AG08396 (cell line): ENCODE data around the gene DDX59.
A peak's percentile ranks its signal among the peaks of the same experiment; 100 is the strongest.
"Not testable (repeated sequence)": the region's sequence is repeated elsewhere in the genome, so short reads cannot be mapped to it uniquely, and the experiment has no call there.

Source experiments
- DNase-seq: peaks from one replicate; pipeline ENCODE4 v3.0.0; 2012; ENCODE audit warnings: low spot score, mixed read lengths

Gene DDX59

DNA sequence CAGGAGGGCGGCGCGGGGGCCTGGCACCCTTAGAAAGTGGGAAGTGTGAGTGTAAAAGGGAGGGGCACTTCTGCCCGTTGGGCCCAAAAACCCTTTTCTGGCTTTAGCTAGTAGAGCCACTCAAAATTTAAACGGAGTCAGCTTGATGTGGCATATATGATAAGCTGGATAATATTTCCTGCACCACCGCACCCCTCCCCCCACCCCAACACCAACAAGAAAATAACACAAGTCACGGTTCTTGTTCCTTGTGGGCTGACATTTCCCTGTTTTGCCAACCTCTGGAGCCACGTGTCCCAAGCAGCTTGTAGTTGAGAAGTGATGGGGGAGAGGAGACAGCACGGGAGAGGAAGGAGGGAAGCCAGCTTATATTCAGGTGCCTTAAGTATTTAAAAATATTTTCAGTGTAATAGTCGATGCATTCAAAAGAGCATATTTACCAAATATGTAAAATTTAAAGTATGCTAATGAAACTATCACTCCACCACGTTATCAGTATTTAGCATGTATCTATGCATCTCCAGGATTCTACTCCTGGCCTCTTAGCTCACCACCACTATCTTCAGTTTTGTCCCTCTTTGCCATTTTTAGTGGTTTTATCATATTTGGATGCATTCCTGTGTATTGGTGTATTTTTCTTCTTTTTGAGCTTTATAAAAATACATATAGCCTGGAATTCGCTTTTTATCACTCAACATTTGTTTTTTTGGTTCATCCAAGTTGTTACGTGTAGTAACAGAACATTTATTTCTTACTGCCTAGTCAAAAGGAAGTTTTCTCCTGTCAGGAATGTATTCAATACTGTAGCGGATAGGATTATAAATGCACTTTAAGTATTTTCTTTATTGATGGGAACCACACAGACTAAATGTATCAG lies 773 bp upstream of the DDX59 start:
- DNase-seq, result peak; percentile 62

DNA sequence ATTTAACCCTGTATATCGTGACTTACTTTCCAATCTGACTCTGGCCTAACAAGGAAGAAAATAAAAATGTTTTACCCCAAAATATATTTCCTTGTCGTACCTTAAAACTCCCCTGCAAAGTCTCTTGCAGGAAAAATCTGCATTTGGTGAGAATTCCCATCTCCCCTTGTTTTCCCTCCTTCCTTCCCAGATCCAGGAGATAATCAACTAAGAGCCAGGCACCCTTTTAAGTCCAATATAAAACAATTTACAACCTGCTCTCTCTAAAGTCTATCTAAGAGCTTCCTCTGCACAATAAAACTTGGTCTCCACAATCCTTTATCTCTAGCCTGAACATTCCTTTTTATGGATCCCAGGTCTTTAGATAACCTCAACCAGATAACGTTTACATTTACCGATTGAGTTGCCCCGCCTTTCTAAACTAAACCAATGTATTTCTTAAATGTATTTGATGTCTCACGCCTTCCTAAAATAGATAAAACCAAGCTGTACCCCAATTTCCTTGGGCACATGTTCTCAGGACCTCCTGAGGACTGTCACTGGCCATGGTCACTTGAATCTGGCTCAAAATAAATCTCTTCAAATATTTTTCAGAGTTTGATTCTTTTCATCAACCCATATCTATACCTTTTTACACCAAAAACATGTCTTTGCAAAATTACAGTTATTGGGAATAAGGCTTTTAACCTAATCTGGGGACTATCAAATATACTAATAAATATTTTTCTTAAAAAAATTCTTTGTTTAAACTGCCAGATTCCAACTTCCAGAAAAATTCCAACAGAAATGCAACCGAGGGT lies 993 bp downstream of the DDX59 start:
- DNase-seq, result no peak

DNA sequence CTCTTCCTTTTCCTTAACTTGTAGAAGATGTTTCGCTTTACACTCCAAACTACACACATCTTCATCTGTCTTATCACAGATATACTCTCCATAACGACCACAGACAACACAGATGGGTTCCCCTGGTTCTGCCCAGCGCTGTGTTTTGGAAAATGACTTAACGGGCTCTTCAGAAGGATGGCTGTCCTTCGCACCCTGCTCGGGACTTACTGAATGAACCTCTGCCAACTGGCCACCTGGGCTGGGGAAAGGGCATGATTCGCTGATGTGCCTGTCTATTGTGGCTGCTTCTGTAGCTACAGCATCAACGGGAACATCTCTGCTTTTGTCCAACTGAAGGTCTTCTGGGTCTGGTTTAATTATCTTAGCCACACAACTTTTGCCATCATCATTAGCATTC lies 3.4 kb downstream of the DDX59 start:
- no peak for DNase-seq

DNA sequence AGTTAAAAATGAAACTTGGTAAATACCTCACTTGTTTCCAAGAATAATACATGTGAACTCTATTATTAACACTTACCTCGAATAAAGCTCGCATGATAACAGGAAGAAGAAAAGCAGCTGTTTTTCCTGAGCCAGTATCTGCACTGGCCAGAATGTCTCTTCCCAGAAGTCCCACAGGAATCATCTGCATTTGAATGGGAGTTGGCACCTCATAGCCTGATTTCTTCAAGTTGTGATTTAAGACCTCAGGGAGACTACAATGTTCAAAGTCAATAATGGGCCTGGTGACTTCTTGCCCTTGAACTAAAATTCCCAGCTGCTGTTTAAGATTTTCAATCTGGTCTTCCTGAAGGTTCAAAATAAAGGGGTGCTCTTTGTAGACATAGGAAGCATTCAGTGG lies 3.8 kb downstream of the DDX59 start:
- no peak for DNase-seq

DNA sequence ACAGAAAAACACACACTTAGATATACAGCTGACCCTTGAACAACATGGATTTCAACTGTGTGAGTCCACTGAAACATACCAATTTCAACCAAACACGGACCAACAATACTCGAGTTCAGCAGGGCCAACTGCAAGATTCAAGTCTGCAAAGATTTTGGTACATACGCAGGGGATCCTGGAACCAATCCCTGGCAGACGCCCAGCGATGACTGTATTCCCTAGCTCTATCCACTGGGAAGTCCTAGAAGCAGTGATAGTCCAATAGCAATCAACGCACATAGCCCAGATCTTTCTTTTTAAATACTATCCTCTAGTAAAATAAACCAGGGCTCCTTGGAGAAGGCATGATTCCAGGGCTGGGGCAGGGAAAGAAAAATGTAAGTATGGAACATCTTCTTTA lies 9.0 kb downstream of the DDX59 start:
- DNase-seq, result no peak

DNA sequence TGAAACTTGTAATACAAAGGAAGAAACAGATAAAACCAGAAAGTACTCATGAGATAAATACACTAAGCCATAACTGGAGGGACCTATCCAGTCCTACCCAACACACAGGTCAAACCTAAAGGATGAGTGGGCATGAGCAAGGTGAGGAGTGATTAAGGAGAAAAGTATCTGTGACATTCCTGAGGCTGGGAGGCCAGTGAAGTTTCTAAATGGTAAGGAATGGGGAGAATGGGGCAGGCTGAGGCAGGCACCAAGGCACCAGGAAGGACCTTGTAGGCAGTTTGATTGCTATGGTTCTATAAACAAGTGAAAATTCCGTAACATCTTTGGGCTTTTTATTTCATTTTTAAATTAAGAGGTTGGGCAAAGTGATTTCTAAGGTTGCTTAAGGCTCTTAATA lies 10.4 kb downstream of the DDX59 start:
- peak; percentile 27 for DNase-seq

DNA sequence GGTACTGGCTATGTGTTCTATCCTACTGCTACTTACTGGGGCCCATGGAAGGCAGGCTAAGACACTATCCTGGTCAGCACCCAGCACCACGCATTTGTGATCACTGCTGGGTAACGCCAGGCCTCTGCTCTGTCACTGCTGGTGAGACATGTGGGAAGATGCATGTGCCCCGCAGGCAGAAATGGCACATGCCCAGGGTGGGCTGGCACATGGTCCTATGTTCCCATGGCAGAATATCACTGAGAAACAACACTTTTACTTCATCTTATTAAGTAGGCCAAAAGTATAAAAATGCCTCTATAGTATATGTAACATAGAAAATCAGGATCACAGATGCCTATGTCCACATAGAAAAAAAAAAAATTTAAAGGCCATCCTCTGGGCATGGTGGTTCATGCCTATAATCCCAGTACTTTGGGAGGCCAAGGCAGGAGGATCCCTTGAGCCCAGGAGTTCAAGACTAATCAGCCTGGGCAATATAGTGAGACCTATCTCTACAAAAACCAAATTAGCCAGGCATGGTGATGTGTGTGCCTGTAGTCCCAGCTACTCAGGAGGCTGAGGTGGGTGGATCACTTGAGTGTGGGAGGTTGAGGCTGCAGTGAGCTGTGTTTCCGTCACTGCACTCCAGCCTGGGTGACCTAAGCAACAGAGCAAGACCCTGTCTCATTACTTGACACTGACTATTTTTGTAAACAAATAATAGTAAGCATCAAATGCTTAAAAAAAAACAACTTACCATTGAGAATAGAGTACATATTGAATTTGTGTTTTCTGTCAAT lies 11.5 kb downstream of the DDX59 start:
- DNase-seq, result no peak

DNA sequence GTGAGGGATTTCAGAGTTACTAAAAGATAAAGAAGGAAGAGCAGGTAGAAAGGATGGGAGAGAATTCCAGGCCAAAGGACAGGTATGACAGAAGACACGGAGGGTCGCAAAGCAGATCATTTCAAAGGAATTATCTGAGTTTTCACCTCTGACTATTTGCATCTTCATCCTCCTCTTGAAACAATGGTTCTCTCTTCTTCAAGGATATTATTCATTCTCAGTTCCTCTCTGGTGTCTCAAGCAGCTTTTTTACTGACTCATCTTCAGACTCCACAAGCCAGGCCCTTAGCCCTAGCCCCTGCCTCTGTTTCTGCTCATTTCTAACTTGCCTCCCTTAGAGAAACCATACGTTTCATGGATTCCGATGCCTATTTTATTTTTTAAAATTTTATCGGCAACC lies 15.0 kb downstream of the DDX59 start:
- no peak for DNase-seq

DNA sequence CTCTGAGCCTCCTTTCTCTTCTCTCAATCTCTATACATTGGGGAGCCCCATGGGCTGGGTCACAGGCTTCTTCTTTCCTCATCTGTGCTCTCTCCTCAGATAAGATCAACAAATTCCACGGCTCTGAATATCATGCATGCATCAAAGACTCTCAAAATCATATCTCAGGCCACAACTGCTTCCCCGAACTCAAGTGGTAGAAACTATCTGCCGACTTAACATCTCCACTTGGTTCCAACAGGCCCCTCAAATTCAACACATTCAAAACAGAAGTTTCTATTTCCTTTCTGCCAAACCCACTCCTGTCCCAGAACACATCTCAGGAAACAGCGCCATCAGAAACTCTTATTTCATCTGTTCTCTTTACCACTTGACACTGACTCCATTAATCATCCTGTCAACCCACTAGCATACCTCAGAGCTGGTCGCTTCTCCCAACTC lies 16.7 kb downstream of the DDX59 start:
- DNase-seq, result no peak

DNA sequence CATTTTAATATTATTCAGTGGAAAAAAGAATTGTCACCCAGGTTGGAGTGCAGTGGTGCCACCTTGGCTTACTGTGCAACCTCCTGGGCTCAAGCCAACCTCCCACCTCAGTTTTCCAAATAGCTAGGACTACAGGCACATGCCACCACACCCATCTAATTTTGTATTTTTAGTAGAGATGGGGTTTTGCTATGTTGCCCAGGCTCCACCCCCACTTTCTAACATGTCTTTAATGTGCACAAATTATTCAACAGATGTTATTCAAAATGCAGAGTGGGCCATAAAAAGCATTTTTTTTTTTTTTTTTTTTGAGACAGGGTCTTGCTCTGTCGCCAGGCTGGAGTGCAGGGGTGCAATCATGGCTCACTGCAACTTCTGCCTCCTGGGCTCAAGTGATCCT lies 17.3 kb downstream of the DDX59 start:
- DNase-seq, result no peak

DNA sequence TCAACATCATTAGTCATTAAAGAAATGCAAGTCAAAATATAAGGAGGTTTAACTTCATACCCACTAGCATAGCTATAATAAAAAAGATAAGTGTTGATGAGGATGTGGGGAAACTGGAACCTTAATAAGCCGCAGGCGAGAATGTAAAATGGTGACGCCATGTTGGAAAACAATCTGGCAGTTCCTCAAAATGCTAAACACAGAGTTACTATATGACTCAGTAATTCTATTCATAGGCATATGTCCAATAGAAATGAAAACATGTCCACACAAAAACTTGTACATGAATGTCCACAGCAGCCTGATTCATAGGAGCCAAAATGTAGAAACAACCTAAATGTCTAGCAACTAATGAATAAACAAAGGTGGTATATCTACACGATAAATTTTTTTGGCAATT lies 23.2 kb downstream of the DDX59 start:
- no peak for DNase-seq

- DNase-seq, result no peak
Measured at GRCh38 chr1:200644021-200644420, 25.7 kb downstream of the DDX59 start.

- no peak for DNase-seq
Measured at GRCh38 chr1:200642481-200642880, 27.2 kb downstream of the DDX59 start.

DNA sequence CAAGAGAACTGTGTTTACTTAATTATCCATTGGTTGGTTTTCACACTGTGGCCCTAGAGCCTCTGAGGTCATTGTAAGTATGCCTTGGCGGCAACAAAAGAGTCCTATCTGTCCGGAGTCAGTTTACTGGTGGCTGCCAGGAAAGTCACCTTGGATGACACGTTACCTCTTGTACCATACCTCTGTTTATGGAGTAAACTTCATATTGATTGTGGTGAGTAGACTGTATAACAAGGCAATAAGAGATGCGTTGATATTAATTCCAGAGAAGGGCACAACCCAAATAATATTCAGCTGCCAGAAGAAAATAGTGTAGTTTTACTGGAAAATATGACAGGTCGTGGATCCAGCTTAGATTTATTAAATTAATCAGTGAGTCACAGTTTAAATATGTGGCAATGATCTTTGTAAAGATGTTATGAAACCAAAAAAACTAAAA lies 28.7 kb downstream of the DDX59 start:
- DNase-seq, result no peak

DNA sequence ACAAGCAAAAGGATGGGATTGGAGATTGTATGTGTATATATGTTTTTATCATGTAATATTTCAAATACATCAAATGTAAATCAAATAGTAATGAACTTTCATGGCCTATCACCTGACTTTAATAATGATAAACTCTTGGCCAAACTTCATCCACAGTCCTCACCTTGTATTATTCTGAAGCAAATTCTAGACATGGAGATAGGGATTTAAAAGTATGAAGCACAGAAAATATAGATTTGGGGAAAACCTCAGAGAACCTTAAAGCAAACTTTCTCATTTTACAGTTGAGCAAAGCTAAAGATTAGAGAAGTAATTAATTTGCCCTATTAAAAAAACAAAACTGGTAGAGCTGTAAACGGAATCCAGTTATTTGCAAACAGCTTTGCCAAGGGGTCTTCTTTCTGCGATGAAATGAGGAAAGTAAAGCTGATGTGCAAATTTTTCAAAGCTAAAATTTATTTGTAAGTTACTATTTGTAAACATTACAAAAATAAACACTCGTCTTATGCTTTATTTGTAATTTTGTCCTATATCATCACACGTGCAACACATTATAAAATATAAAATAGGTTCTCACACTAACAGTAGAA lies 29.2 kb downstream of the DDX59 start:
- no peak for DNase-seq

- no peak for DNase-seq
Measured at GRCh38 chr1:200638073-200638472, 31.6 kb downstream of the DDX59 start.

- no peak for DNase-seq
Measured at GRCh38 chr1:200636681-200637080, 33.0 kb downstream of the DDX59 start.

- DNase-seq, result no peak
Measured at GRCh38 chr1:200634261-200635122, 35.2 kb downstream of the DDX59 start.

GRCh38 chr1:200631375-200631774 lies 38.3 kb downstream of the DDX59 start:
- no peak for DNase-seq

DNA sequence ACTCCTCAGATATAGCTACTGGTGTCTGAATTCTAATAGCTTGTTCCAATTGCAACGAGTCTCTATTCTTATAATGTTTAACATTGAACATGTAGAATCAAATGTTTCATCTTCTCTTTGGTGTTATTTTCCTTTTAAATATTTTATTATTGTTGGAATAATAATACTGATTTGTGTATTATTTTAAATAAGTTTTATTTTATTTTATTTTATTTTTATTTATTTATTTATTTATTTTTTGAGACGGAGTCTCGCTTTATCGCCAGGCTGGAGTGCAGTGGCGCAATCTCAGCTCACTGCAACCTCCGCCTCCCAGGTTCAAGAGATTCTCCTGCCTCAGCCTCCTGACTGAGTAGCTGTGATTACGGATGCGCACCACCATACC lies 39.2 kb downstream of the DDX59 start:
- DNase-seq, result not testable (repeated sequence)

- no peak for DNase-seq
Measured at GRCh38 chr1:200629876-200630514, 39.7 kb downstream of the DDX59 start.
